GM21390 (cell line): ENCODE results near the gene GET4.

ENCODE experiments used
- ATAC-seq: cut with Tn5 transposase; IDR thresholded peaks from one replicate; pipeline ENCODE4 v1.9.1; 2021; ENCODE audit not compliant: unreplicated experiment

The GET4 gene

DNA sequence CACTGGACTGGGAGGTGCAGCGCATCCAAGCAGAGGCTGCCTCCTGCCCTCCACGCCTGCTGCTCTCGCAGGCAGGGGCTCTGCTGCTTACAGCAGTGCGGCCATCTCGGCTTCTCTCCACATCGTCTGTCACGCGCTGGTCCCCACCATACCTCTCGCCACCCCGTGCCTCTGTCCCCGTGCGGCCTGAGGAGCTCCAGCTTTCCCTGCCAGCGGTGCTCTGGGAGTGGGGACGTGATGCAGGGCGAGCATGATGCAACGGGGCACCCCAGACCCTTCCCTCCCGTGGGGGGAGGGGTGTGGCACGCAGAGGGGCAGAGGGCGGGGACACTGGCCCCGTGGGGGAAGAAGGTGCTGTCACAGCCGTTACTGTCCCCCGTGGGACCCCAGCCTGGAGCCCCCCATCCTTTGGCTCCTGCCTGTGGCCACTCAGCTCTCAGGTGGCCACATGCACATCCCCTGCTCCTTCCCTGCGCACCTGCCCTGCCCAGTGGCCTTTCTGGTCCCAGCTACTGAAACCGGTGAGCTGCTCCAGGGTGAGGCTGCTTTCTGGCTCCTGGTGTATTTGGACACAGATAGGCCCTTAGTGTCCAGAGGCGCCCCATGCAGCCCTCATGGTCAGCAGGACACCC lies 9.0 kb downstream of the GET4 start:
- no peak for ATAC-seq

DNA sequence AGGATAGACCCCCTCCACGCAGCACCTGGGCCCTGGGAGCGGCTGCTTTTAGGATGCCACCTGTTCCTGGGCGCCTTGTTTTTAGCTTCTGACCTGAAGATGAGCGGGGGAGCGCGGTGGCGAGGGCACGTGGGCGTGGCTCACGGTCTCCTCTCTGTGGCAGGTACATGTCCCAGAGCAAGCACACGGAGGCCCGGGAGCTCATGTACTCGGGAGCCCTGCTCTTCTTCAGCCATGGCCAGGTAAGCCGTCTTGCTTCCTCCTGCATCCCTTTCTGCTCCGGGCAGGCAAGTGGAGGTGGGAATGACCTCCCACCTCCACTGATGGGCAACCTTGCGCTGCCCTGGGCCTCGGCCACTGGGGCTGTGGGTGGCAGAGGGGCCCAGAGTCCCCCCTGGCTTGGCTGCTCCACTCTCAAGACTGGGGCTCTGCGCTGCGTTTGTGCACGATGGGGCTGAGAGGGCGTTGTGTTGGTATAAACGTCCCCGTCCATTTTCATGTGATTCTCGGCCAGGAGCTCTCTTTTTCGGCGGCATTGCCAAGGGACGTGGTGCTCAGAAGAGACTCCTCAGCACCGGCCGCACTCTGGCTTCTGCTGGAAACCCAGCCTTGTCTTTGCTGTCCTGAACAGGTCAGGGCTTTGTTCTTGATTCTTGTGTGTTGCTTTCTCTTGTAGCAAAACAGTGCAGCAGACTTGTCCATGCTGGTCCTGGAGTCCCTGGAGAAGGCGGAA lies 9.7 kb downstream of the GET4 start:
- no peak for ATAC-seq

DNA sequence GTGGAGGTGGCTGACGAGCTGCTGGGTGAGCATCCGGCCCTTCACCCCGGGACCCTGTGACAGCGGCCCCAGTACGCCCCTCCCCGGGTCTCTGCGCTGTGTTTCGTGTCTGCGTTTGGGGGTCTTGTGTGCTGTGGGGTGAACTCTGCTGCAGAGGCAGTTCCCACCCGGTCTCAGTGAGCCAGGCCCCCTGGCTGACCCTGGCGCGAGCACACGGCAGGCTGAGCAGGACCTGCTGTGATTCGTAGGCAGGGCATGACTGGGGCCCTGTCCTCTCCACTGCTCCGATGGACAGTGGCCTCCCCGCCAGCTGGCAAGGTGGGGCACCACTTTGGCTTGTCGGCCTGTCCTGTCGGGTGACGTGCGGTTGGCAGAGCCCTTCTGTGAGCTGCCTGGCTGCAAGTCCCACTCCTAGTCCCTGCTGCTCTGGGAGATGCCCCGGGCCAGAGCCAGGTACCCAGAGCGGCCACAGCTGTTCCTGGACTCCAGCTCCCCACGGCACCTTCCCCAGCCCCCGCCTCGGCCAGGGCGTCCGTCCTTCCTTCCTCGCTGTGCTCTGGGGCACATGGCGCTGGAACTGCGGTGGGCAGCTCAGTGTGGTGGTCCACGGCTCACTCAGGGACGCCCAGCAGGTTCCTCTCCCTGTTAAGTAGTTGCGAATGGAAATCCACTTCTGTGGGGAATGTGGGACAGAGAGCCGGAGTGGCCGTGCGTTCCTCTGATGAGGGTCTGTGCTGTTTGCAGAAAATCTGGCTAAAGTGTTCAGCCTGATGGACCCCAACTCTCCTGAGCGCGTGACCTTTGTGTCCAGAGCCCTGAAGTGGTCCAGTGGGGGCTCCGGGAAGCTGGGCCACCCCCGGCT lies 10.5 kb downstream of the GET4 start:
- ATAC-seq, result no peak

DNA sequence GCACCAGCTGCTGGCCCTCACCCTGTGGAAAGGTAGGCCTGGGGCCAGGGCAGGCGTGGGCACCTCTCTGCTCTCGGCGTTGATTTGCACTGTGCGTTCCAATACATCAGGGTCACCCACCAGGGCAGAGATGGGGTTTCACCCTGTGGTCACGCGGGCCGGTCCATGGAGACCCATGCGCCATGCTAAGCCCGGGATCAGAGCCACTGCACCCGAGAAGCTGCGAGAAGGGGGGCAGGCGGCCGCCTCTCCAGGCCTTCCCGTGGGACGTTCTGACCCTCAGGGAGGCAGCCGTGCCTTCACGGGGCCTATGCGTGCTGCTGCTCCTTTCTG lies 11.1 kb downstream of the GET4 start:
- no peak for ATAC-seq

DNA sequence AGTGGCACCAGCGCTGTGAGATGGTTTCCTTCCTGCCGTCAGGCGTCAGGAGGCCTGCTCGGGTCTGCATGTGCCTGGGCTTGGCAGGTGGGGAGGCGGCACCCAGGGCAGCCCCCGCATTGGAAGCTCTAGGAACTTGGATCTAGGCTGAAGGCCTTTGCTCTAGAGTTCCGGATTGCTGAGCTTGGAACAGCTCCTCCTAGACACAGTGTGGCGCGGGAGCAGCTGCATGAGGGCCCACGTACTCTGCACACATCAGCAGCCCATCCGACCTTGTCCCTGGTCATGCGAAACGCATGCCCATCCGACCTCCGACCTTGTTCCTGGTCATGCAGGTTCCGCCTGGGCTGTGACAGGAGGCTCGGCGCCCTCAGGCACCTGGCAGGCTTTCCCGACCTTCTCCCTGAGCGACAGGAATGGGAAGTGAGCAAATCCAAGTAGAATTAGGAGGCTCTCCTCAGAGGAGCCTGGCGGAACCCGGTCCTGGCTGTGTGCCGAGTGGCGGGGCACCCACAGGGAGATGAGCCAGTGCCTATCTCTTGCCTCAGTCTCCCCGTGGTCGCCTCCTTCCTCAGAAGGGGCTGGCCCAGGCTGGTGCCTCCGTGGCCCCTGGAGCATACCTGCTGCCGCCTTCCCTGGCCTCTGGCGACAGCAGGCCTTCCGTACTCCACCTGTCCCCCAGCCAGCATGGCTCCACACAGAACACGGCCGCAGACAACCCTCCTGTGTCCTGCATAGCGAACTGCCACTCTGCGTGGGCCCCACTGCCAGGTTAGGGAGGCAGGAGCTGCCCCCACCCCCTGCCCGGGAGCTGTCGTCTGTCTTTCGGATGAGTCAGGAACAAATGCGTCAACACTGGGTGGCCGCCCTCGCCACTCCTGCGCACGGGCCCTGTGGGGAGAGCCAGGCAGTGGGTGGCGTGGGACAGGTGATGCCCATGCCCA lies 12.0 kb downstream of the GET4 start:
- no peak for ATAC-seq

DNA sequence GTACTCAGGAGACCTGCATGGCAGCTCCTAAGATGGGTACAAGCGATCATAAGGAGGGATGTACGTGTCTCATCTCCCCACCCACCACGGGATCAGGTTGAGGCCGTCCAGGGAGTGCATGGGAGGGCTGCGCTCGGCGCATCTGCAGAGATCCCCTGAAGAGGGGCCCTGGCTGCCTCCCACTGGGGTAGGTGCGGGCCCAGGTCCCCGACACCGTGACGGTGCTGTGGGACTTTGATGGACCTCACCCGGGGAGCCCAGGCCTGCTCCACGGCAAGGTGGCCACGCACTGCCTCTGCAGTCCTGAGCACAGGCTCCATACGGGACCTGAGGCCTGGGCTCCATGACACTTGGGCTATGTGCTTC lies 12.7 kb downstream of the GET4 start:
- no peak for ATAC-seq

DNA sequence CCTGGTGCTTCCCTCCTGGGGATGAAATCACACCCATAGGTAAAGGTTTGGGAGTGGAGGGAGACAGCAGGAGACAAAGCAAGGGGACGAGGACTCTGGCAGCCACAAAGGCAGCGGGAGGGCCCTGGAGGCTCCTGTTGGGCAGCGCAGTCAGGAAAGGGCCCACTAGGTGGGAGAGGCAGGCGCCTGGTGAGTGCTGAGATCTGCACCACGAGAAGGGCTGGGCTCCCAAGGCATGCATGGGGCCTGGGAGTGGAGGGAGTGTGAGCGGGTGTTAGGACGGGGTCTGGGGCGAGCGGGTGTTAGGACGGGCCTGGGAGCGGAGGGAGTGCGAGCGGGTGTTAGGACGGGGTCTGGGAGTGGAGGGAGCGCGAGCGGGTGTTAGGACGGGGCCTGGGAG lies 13.0 kb downstream of the GET4 start:
- ATAC-seq, result no peak

DNA sequence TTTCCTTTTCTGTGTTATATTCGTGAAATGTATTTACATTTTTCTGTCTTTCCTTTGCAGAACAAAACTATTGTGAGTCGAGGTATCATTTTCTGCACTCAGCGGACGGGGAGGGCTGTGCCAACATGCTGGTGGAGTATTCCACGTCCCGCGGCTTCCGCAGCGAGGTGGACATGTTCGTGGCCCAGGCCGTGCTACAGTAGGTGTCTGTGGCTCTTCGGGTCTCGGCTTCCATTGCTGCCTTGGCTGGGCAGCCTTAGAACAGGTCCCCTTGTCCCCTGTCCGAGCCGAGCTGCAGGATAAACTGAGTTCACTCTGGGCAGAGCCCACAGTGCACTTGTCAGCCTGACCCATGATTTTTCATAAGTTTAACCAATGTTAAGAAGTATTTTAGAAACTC lies 14.5 kb downstream of the GET4 start:
- ATAC-seq, result no peak

DNA sequence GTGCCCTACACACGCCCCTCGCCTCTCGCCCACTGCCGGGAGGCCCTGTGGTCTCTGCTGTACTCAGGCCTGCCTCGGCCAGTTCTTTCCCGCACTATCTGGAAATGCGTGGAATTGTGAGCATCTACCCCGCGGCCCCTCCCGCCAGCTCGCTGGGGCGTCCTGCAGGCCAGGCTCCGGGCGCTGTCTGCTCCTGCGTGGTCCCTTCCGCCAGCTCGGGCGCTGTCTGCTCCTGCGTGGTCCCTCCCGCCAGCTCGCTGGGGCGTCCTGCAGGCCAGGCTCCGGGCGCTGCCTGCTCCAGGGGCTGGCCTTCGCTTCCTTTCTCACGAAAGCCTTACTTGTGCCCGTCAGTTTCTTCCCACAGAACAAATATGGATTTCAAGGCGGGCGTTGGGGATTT lies 14.9 kb downstream of the GET4 start:
- no peak for ATAC-seq

DNA sequence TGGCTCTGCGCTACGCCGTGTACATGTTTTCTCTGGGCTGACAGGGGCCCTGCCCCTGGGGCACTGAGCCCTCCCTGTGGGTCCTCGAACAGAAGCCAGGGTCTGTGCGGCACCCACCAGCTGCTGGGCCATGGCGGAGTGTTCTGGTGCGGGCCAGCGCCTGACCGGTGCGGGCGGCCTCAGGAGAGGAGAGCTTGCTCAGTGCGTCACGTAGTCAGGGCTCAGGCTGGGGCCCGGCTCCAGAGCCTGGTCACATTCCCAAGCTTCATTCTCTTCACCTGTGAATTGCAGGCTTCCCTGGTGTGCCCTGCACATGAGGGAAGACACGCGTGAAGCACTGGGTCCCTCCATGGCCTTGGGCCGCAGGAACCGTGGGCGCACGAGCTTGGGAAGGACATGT lies 15.5 kb downstream of the GET4 start:
- ATAC-seq, result no peak

DNA sequence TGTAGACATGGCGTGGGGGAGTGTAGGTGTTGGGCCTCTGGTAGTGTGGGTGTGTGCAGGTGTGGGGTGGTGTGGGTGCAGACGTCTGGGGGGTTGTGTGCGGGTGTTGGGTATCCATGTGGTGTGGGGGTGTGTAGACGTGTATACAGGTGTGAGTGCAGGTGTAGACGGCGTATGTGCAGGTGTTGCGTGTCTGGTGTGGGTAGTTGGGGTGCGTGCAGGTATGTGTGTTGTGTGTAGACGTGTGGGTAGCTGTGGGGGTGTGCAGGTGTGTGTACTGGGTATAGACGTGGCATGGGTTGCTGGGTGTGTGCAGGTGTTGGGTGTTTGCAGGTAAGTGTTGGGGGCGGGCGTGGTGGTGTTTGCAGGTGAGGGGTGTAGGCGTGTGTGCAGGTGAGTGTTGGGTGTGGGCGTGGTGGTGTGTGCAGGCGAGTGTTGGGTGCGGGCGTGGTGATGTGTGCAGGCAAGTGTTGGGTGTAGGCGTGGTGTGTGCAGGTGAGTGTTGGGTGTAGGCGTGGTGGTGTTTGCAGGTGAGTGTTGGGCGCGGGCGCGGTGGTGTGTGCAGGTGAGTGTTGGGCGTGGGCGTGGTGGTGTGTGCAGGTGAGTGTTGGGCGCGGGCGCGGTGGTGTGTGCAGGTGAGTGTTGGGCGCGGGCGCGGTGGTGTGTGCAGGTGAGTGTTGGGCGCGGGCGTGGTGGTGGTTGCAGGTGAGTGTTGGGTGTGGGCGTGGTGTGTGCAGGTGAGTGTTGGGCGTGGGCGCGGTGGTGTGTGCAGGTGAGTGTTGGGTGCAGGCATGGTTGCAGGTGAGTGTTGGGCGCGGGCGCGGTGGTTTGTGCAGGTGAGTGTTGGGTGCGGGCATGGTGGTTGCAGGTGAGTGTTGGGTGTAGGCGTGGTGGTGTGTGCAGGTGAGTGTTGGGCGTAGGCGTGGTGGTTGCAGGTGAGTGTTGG lies 16.6 kb downstream of the GET4 start:
- ATAC-seq, result no peak

DNA sequence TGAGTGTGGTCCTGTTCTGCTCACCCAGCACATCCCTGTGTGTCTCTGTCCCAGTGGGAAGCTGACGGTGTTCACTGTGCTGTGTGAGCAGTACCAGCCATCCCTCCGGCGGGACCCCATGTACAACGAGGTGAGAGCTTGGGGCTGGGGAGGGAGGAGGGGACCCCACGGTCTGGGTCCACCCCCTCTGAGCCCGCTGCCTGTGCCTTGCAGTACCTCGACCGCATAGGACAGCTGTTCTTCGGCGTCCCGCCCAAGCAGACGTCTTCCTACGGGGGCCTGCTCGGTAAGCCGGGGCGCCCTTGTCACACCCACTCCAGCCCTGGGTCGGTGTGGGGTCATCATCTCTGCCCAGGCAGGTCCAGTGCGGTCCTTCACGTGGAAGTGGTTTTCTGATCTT lies 17.3 kb downstream of the GET4 start:
- ATAC-seq, result no peak

DNA sequence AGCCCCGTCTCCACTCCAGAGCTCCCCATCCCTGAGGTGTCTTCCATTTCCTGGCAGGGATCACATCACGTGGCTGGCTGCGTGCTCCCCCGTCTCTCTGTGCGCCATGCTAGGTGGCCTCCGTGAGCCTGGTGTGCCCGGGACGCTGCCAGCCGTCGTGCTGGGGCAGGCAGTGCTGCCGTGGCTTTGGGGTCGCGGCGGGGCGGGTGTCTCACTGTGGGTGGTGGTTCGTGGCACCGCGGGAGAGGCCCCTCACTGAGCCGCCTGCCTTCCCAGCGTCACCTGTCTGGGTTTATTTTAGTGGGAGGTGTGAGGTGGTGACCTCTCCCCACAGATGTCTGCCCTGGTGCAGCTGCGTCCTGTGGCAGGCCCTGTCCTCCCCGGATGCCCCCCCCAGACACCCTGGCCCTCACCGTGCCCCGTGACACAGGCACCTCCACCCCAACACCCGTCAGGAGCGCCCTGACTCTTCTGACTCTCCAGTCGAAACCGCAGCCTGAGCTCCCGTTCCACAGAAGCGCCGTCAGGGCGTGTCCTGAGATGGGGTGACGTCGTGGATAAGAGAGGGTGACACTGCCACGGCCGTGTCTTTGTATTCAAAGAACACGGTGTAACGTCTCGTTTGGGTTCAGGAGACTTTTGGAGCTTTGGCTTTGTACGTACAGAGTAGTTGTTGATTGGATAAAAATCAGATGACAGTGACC lies 18.0 kb downstream of the GET4 start:
- ATAC-seq, result no peak

DNA sequence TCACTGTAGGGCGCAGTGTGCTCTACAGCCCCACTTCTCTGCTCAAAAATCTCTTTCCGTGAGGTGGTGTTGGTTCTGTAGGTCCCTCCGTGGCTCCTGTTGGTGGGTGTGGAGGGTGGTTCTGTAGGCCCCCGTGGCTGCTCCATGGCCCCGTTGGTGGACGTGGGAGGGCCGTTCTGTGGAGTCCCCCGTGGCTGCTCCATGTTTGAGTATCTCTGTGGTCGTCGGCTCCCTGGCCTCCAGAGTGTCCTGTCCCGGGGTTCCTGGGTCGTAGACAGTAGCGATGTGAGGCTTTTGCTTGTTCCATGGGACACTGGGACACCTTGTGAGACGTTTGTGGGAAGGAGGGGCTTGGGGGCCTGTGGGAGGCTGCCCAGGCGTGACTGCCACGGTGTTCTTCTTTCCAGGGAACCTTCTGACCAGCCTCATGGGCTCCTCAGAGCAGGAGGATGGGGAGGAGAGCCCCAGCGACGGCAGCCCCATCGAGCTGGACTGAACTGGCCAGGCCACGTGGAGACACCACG lies 18.6 kb downstream of the GET4 start:
- ATAC-seq, result no peak

DNA sequence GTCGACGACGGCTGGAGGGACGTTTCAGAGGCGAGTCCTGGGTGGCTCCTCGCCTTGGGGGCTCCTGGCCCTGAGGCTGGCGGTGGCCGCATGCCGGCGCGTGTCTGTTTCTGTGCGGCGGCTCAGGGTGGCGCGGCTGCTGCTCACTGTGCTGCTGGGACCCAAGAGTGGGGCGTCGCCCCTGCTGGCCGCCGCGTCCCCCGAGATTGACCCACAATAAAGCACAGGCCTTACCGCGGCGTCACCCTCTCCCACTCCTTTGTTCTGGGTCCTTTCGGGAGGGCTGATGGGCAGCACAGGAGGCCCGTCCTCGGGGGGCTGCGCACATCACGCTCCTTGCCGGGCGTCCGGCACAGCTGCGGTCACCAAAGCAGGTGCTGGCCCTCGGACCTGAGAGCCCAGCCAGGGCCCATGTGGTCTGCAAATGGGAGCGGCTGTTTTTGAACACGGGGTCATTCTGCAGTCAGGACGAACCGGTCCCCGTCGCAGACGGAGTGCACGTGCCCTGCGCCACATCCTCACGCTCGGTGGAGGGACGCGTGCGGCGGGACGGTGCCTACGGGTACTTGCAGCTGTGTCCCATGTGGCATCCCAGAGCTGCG lies 19.2 kb downstream of the GET4 start:
- no peak for ATAC-seq

DNA sequence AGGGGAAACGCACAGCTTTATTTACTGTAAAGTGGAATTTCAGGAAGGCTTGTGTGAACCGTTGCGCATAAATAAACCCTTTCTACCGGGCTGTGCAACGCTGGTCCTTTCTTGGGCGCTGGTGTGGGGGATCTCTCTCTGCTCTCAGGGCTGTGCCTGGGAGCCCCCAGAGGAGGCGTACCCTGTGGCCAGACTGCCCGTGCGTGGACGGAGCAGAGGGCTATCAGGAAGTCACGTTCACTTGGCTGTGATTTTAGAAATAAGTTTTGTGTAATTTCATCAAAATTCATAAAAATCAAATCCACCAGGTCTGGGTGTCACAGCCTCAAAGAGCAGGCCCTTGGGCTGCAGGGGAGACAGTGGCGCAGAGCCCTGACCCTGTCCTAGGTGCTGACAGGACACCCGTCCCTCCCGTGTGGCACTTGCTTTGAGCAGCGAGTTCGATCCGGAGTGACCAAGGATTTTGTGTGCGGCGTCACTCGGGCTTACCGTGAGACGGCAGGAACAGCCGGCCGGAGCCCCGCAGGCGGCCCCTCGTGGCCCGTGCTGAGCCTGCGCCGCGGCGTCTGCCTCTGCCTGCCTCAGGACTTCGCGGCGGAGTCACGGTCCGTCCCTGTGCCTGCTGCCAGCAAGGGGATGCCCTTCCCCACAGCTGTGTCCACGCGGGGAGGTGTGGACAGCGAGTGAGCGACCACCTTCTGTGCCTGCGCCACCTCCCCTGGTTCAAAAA lies 20.2 kb downstream of the GET4 start:
- no peak for ATAC-seq

DNA sequence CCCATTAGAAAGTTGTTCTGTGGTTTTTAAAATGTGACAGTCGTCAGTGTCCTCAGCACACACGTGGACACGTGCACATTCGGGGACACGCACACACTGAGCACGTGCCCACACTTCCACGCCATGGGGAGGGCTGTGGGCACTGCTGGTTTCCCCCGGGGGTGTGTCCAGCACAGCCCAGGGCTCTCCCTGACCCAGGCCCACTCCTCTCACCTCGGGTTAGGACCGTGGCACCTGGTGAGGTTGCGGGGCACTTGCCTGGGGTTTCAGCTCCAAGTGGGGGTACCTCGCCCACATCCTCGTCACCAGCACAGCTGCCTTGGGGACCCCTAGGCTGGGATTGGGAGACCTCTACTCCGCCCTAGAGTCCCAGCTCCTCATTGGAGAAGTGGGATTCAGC lies 20.7 kb downstream of the GET4 start:
- ATAC-seq, result no peak

DNA sequence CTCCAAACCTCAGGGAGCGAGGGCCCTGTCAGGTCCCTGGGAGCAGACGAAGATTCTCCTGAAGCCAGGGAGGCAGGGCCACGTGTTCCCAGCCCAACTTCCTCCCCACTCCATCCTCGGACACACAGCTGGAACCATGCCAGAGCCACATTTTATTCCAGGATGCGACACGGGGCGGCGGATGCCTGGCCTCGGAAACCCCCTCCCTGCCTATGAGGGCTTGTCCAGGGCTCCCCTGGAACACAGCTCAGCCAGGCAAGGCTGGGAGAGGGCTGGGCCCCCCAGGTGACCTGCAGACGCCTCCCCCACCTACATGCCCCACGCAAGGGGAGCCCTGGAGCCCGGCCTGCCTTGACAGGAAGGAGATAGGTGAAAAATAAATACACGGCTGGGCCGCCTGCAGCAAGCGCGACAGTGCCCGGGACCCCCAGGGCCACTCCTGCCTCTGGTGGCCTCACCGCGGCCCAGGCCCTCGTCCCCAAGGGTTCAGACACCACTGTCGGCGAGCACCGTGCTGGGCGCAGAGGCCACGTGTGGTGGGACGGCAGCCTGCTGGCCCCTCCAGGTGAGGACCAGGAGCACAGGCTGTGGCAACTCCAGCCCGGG lies 21.5 kb downstream of the GET4 start:
- ATAC-seq, result no peak
